ENCODE results near the gene ENPP3. TPM values are rescaled to one million over a fixed set of nuclear protein-coding genes. Genes with fewer than 3 reads are reported as not detected.

ENPP3 gene
- total and polyA plus RNA-seq, 2 experiments from 2014 or later = not detected

DNA sequence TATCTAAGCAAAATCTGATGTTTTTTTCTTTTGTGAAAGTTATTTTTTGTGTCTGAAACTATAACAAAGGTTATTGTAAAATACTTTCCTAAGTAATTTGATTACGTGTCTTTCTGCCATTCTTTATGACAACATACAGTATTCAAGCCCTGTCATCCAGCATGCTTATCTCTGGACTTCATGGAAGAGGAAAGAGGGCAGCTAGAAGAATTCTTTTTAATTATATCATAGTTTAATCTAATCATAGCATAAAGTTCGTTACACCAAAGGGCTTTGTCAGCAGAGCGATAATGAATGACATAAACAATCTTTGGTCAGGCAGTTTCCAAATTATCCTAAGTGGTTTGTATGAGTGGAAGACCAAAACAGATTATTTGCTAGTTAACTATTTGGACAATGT lies 3.5 kb downstream of the ENPP3 start:
- no peaks in the 10 kb centered on the region for H3K4me1 ChIP-seq (ENCODE audit: insufficient read depth)
- no peaks in the 10 kb centered on the region for H4K20me1 ChIP-seq (replicated peaks; ENCODE audit: insufficient read depth)
- no peak overlapping the region for H3K4me2 ChIP-seq
- H3K79me2 ChIP-seq (replicated peaks; ENCODE audit: insufficient read depth) = no peaks in the 10 kb centered on the region
- no peak overlapping the region for H2AFZ ChIP-seq
- no peaks in the 10 kb centered on the region for H3K9me2 ChIP-seq (ENCODE audit: insufficient read depth)
- TF ChIP-seq CREB1 (CRISPR knock-in tag; IDR thresholded peaks at IDR 0.05; ENCODE audit: low read depth) (no peak), POLR2AphosphoS5 (IDR thresholded peaks at IDR 0.05; ENCODE audit: low read depth) (no peak), EZH2 (IDR thresholded peaks at IDR 0.05; ENCODE audit: low read depth, unreplicated experiment) (no peak), REST (IDR thresholded peaks at IDR 0.05; ENCODE audit: unreplicated experiment) (no peak), STAT1 (IDR thresholded peaks at IDR 0.05; ENCODE audit: unreplicated experiment) (no peak), ZNF114 (CRISPR knock-in tag; IDR thresholded peaks at IDR 0.05) (no peak), EZH2phosphoT487 (IDR thresholded peaks at IDR 0.05; ENCODE audit: unreplicated experiment) (no peak), JUNB (IDR thresholded peaks at IDR 0.05; ENCODE audit: unreplicated experiment) (no peak), NANOG (IDR thresholded peaks at IDR 0.05; ENCODE audit: borderline replicate concordance) (no peak), ZNF331 (CRISPR knock-in tag; IDR thresholded peaks at IDR 0.05; ENCODE audit: low read depth) (no peak), CTCF (conservative IDR thresholded peaks at IDR 0.05; ENCODE audit: low read depth in 2 of 2) (no peak)
- TF ChIP-seq, protein P1, sequence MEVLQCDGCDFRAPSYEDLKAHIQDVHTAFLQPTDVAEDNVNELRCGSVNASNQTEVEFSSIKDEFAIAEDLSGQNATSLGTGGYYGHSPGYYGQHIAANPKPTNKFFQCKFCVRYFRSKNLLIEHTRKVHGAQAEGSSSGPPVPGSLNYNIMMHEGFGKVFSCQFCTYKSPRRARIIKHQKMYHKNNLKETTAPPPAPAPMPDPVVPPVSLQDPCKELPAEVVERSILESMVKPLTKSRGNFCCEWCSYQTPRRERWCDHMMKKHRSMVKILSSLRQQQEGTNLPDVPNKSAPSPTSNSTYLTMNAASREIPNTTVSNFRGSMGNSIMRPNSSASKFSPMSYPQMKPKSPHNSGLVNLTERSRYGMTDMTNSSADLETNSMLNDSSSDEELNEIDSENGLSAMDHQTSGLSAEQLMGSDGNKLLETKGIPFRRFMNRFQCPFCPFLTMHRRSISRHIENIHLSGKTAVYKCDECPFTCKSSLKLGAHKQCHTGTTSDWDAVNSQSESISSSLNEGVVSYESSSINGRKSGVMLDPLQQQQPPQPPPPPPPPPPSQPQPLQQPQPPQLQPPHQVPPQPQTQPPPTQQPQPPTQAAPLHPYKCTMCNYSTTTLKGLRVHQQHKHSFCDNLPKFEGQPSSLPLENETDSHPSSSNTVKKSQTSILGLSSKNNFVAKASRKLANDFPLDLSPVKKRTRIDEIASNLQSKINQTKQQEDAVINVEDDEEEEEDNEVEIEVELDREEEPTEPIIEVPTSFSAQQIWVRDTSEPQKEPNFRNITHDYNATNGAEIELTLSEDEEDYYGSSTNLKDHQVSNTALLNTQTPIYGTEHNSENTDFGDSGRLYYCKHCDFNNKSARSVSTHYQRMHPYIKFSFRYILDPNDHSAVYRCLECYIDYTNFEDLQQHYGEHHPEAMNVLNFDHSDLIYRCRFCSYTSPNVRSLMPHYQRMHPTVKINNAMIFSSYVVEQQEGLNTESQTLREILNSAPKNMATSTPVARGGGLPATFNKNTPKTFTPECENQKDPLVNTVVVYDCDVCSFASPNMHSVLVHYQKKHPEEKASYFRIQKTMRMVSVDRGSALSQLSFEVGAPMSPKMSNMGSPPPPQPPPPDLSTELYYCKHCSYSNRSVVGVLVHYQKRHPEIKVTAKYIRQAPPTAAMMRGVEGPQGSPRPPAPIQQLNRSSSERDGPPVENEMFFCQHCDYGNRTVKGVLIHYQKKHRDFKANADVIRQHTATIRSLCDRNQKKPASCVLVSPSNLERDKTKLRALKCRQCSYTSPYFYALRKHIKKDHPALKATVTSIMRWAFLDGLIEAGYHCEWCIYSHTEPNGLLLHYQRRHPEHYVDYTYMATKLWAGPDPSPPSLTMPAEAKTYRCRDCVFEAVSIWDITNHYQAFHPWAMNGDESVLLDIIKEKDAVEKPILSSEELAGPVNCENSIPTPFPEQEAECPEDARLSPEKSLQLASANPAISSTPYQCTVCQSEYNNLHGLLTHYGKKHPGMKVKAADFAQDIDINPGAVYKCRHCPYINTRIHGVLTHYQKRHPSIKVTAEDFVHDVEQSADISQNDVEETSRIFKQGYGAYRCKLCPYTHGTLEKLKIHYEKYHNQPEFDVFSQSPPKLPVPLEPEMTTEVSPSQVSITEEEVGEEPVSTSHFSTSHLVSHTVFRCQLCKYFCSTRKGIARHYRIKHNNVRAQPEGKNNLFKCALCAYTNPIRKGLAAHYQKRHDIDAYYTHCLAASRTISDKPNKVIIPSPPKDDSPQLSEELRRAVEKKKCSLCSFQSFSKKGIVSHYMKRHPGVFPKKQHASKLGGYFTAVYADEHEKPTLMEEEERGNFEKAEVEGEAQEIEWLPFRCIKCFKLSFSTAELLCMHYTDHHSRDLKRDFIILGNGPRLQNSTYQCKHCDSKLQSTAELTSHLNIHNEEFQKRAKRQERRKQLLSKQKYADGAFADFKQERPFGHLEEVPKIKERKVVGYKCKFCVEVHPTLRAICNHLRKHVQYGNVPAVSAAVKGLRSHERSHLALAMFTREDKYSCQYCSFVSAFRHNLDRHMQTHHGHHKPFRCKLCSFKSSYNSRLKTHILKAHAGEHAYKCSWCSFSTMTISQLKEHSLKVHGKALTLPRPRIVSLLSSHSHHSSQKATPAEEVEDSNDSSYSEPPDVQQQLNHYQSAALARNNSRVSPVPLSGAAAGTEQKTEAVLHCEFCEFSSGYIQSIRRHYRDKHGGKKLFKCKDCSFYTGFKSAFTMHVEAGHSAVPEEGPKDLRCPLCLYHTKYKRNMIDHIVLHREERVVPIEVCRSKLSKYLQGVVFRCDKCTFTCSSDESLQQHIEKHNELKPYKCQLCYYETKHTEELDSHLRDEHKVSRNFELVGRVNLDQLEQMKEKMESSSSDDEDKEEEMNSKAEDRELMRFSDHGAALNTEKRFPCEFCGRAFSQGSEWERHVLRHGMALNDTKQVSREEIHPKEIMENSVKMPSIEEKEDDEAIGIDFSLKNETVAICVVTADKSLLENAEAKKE (CRISPR knock-in tag; IDR thresholded peaks at IDR 0.05) = no peak
- TF ChIP-seq, protein P2, sequence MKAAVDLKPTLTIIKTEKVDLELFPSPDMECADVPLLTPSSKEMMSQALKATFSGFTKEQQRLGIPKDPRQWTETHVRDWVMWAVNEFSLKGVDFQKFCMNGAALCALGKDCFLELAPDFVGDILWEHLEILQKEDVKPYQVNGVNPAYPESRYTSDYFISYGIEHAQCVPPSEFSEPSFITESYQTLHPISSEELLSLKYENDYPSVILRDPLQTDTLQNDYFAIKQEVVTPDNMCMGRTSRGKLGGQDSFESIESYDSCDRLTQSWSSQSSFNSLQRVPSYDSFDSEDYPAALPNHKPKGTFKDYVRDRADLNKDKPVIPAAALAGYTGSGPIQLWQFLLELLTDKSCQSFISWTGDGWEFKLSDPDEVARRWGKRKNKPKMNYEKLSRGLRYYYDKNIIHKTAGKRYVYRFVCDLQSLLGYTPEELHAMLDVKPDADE (IDR thresholded peaks at IDR 0.05) = no peak
- no peak overlapping the region for H3K27ac Mint-ChIP-seq
- H3K27me3 ChIP-seq (ENCODE audit: insufficient read depth) = no peaks in the 10 kb centered on the region; the same call in 1 of the 2 replicates
- no peak overlapping the region for H3K4me3 Mint-ChIP-seq
- no peak for ATAC-seq
- no peak overlapping the region for H3K4me3 ChIP-seq
- no peaks in the 10 kb centered on the region for H3K36me3 ChIP-seq (ENCODE audit: insufficient read depth)
- H3K9me3 Mint-ChIP-seq = no peaks in the 10 kb centered on the region
- no peak overlapping the region for H3K27ac ChIP-seq (ENCODE audit: low read depth)
- DNase-seq (ENCODE audit: low spot score) = no peak
- H3K4me1 Mint-ChIP-seq = no peaks in the 10 kb centered on the region
- no peaks in the 10 kb centered on the region for H3K27me3 Mint-ChIP-seq (ENCODE audit: insufficient read depth, low read depth, poor library complexity)
- H3F3A ChIP-seq (replicated peaks; ENCODE audit: low read depth) = no peaks in the 10 kb centered on the region
- H3K36me3 Mint-ChIP-seq (ENCODE audit: low read depth) = no peaks in the 10 kb centered on the region
